Nephron (organoid): ENCODE measurements around the gene MAPK8IP1.

Experiments
- H3K27ac Mint-ChIP-seq, 3 experiments: 2 replicates each; pipeline ENCODE4 v1.8.0; 2020; ENCODE audit warnings: mixed read lengths in 3 of 3, mild to moderate bottlenecking in 2 of 3, moderate library complexity in 1 of 3
- H3K27me3 Mint-ChIP-seq: 2 replicates; pipeline ENCODE4 v1.8.0; 2021; ENCODE audit warnings: low read depth, mild to moderate bottlenecking, moderate library complexity, mixed read lengths
- H3K36me3 Mint-ChIP-seq: 2 replicates; pipeline ENCODE4 v1.8.0; 2020; ENCODE audit warnings: low read depth, mixed read lengths
- H3K4me1 Mint-ChIP-seq: 2 replicates; pipeline ENCODE4 v1.8.0; 2020; ENCODE audit warnings: mixed read lengths
- H3K4me3 Mint-ChIP-seq, 3 experiments: 2 replicates each; pipeline ENCODE4 v1.8.0; 2020; ENCODE audit warnings: mild to moderate bottlenecking in 3 of 3, mixed read lengths in 3 of 3, moderate library complexity in 2 of 3
- H3K9me3 Mint-ChIP-seq: 2 replicates; pipeline ENCODE4 v1.8.0; 2020; ENCODE audit warnings: mixed read lengths
- TF ChIP-seq, protein P1 (sequence below), 3 experiments: fragments of 200-600 bp; sonication (generic); IDR thresholded peaks; one replicate each; pipeline ENCODE4 v1.5.0; 2021; ENCODE audit warnings: antibody characterized with exemption in 3 of 3; ENCODE audit not compliant: unreplicated experiment in 3 of 3

The MAPK8IP1 gene

GRCh38 chr11:45930031-45930794, 44.8 kb downstream of the MAPK8IP1 start:
- Mint-ChIP-seq H3K27me3 (peaks cover 19% of the 10 kb centered on the region), H3K4me1 (peaks cover 8% of the 10 kb centered on the region), H3K9me3 (no peaks in the 10 kb centered on the region), H3K4me3 (no peak overlapping the region), H3K27ac (peak overlapping the region; percentile 7 to 75 (median 26)), H3K36me3 (peaks cover 32% of the 10 kb centered on the region)
- TF ChIP-seq, protein P1, sequence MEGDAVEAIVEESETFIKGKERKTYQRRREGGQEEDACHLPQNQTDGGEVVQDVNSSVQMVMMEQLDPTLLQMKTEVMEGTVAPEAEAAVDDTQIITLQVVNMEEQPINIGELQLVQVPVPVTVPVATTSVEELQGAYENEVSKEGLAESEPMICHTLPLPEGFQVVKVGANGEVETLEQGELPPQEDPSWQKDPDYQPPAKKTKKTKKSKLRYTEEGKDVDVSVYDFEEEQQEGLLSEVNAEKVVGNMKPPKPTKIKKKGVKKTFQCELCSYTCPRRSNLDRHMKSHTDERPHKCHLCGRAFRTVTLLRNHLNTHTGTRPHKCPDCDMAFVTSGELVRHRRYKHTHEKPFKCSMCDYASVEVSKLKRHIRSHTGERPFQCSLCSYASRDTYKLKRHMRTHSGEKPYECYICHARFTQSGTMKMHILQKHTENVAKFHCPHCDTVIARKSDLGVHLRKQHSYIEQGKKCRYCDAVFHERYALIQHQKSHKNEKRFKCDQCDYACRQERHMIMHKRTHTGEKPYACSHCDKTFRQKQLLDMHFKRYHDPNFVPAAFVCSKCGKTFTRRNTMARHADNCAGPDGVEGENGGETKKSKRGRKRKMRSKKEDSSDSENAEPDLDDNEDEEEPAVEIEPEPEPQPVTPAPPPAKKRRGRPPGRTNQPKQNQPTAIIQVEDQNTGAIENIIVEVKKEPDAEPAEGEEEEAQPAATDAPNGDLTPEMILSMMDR (IDR thresholded peaks at IDR 0.05; ENCODE audit: unreplicated experiment in 3 of 3), result no peak

GRCh38 chr11:45930951-45931570, 45.6 kb downstream of the MAPK8IP1 start:
- TF ChIP-seq, protein P1 (IDR thresholded peaks at IDR 0.05; ENCODE audit: unreplicated experiment in 3 of 3), result no peak
- H3K27me3 Mint-ChIP-seq, result peaks cover 11% of the 10 kb centered on the region
- H3K27ac Mint-ChIP-seq, result no peak overlapping the region
- H3K9me3 Mint-ChIP-seq, result no peaks in the 10 kb centered on the region
- H3K4me1 Mint-ChIP-seq, result peaks cover 8% of the 10 kb centered on the region
- H3K4me3 Mint-ChIP-seq, result no peak overlapping the region
- H3K36me3 Mint-ChIP-seq, result peaks cover 32% of the 10 kb centered on the region

- Mint-ChIP-seq H3K4me1 (peaks cover 8% of the 10 kb centered on the region), H3K27me3 (peaks cover 6% of the 10 kb centered on the region)
Observed at GRCh38 chr11:45931739-45932138, 46.3 kb downstream of the MAPK8IP1 start.

DNA sequence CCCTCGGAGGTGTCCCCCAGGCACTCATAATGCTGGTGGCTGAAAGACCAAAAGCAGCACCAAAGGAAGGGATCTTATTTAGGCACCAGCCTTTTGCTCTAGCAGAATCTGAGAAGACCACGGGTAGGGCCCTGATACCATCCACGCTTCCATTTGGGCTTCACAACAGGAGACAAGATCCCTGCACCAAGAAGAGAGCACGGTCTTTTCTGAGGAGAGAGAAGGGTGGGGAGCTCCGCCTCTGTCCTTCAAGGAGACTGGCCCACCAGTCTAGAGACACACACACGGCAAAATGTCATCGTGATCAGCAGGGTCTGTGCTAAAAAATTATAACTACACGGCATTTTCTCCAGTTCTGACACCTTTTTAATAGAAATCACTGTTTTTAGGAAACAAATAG, 46.8 kb downstream of the MAPK8IP1 start:
- H3K9me3 Mint-ChIP-seq, result no peaks in the 10 kb centered on the region
- TF ChIP-seq, protein P1 (IDR thresholded peaks at IDR 0.05; ENCODE audit: unreplicated experiment in 3 of 3), result no peak
- H3K36me3 Mint-ChIP-seq, result peaks cover 40% of the 10 kb centered on the region
- H3K4me1 Mint-ChIP-seq, result peaks cover 8% of the 10 kb centered on the region
- no peak overlapping the region for H3K27ac Mint-ChIP-seq
- no peak overlapping the region for H3K4me3 Mint-ChIP-seq
- peaks cover 5% of the 10 kb centered on the region for H3K27me3 Mint-ChIP-seq

More at GRCh38 chr11:45931739-45932138, 46.3 kb downstream of the MAPK8IP1 start:
- TF ChIP-seq, protein P1 (IDR thresholded peaks at IDR 0.05; ENCODE audit: unreplicated experiment in 3 of 3), result no peak
- Mint-ChIP-seq H3K36me3 (peaks cover 36% of the 10 kb centered on the region), H3K27ac (no peak overlapping the region), H3K9me3 (no peaks in the 10 kb centered on the region), H3K4me3 (no peak overlapping the region)

- peaks cover 44% of the 10 kb centered on the region for H3K36me3 Mint-ChIP-seq
- TF ChIP-seq, protein P1 (IDR thresholded peaks at IDR 0.05; ENCODE audit: unreplicated experiment in 3 of 3), result no peak
- H3K9me3 Mint-ChIP-seq, result no peaks in the 10 kb centered on the region
- no peaks in the 10 kb centered on the region for H3K27me3 Mint-ChIP-seq
- no peak overlapping the region for H3K4me3 Mint-ChIP-seq
- H3K27ac Mint-ChIP-seq, result no peak overlapping the region
- H3K4me1 Mint-ChIP-seq, result peaks cover 8% of the 10 kb centered on the region
Observed at GRCh38 chr11:45933131-45933831, 47.8 kb downstream of the MAPK8IP1 start.
